Measurements from ENCODE around the gene PIEZO2.

PIEZO2 gene

GRCh38 chr18:10739152-10739551 lies 410.2 kb downstream of the PIEZO2 start:
- no peak overlapping the region for H3K27ac ChIP-seq (ENCODE audit: low read depth, low read length)
- no peaks in the 10 kb centered on the region for H3F3A ChIP-seq (ENCODE audit: control insufficient read depth, insufficient read depth)
- no peaks in the 10 kb centered on the region for H4K20me1 ChIP-seq (ENCODE audit: control insufficient read depth, insufficient read depth, low read depth, low read length)
- no peaks in the 10 kb centered on the region for H3K79me2 ChIP-seq (ENCODE audit: control insufficient read depth, low read length)
- no peaks in the 10 kb centered on the region for H3K36me3 ChIP-seq (ENCODE audit: control insufficient read depth, low read length)
- H3K4me2 ChIP-seq (ENCODE audit: low read length) = no peak overlapping the region
- no peak for TF ChIP-seq EZH2phosphoT487 (IDR thresholded peaks at IDR 0.05; ENCODE audit: borderline replicate concordance, low read length)
- TF ChIP-seq, protein P1, sequence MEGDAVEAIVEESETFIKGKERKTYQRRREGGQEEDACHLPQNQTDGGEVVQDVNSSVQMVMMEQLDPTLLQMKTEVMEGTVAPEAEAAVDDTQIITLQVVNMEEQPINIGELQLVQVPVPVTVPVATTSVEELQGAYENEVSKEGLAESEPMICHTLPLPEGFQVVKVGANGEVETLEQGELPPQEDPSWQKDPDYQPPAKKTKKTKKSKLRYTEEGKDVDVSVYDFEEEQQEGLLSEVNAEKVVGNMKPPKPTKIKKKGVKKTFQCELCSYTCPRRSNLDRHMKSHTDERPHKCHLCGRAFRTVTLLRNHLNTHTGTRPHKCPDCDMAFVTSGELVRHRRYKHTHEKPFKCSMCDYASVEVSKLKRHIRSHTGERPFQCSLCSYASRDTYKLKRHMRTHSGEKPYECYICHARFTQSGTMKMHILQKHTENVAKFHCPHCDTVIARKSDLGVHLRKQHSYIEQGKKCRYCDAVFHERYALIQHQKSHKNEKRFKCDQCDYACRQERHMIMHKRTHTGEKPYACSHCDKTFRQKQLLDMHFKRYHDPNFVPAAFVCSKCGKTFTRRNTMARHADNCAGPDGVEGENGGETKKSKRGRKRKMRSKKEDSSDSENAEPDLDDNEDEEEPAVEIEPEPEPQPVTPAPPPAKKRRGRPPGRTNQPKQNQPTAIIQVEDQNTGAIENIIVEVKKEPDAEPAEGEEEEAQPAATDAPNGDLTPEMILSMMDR (IDR thresholded peaks at IDR 0.05; ENCODE audit: low read depth, low read length, poor library complexity, severe bottlenecking) = no peak
- no peaks in the 10 kb centered on the region for H3K27me3 ChIP-seq (ENCODE audit: control insufficient read depth, low read length)
- H3K9me2 ChIP-seq (replicated peaks; ENCODE audit: control insufficient read depth, low read length) = no peaks in the 10 kb centered on the region
- H3K4me3 ChIP-seq (ENCODE audit: low read length) = no peak overlapping the region
- H3K9me3 ChIP-seq (ENCODE audit: control insufficient read depth, insufficient read depth, low read length) = no peaks in the 10 kb centered on the region
- H3K4me1 ChIP-seq (ENCODE audit: control insufficient read depth, low read length) = no peaks in the 10 kb centered on the region

- TF ChIP-seq, protein P1 (IDR thresholded peaks at IDR 0.05; ENCODE audit: low read depth, low read length, poor library complexity, severe bottlenecking) = no peak
- no peak for TF ChIP-seq EZH2phosphoT487 (IDR thresholded peaks at IDR 0.05; ENCODE audit: borderline replicate concordance, low read length)
- no peak overlapping the region for H3K4me2 ChIP-seq (ENCODE audit: low read length)
- no peaks in the 10 kb centered on the region for H3K27me3 ChIP-seq (ENCODE audit: control insufficient read depth, low read length)
Measured at GRCh38 chr18:10736984-10737383, 412.4 kb downstream of the PIEZO2 start.

GRCh38 chr18:10732990-10733389 lies 416.4 kb downstream of the PIEZO2 start:
- TF ChIP-seq, protein P1 (IDR thresholded peaks at IDR 0.05; ENCODE audit: low read depth, low read length, poor library complexity, severe bottlenecking) = no peak
- no peak for TF ChIP-seq EZH2phosphoT487 (IDR thresholded peaks at IDR 0.05; ENCODE audit: borderline replicate concordance, low read length)
- no peaks in the 10 kb centered on the region for H3K4me1 ChIP-seq (ENCODE audit: control insufficient read depth, low read length)
- no peak overlapping the region for H3K4me3 ChIP-seq (ENCODE audit: low read length)
- no peaks in the 10 kb centered on the region for H3K79me2 ChIP-seq (ENCODE audit: control insufficient read depth, low read length)
- H3F3A ChIP-seq (ENCODE audit: control insufficient read depth, insufficient read depth) = no peaks in the 10 kb centered on the region
- no peak overlapping the region for H3K4me2 ChIP-seq (ENCODE audit: low read length)
- H3K9me2 ChIP-seq (replicated peaks; ENCODE audit: control insufficient read depth, low read length) = no peaks in the 10 kb centered on the region
- H3K9me3 ChIP-seq (ENCODE audit: control insufficient read depth, insufficient read depth, low read length) = no peaks in the 10 kb centered on the region
- H4K20me1 ChIP-seq (ENCODE audit: control insufficient read depth, insufficient read depth, low read depth, low read length) = no peaks in the 10 kb centered on the region
- H3K36me3 ChIP-seq (ENCODE audit: control insufficient read depth, low read length) = no peaks in the 10 kb centered on the region
- no peaks in the 10 kb centered on the region for H3K27me3 ChIP-seq (ENCODE audit: control insufficient read depth, low read length)
- H3K27ac ChIP-seq (ENCODE audit: low read depth, low read length) = no peak overlapping the region

More at GRCh38 chr18:10736984-10737383, 412.4 kb downstream of the PIEZO2 start:
- Histone ChIP-seq H4K20me1 (ENCODE audit: control insufficient read depth, insufficient read depth, low read depth, low read length) (no peaks in the 10 kb centered on the region), H3K27ac (ENCODE audit: low read depth, low read length) (no peak overlapping the region), H3K36me3 (ENCODE audit: control insufficient read depth, low read length) (no peaks in the 10 kb centered on the region), H3K79me2 (ENCODE audit: control insufficient read depth, low read length) (no peaks in the 10 kb centered on the region), H3K9me2 (replicated peaks; ENCODE audit: control insufficient read depth, low read length) (no peaks in the 10 kb centered on the region), H3F3A (ENCODE audit: control insufficient read depth, insufficient read depth) (no peaks in the 10 kb centered on the region), H3K4me3 (ENCODE audit: low read length) (no peak overlapping the region), H3K9me3 (ENCODE audit: control insufficient read depth, insufficient read depth, low read length) (no peaks in the 10 kb centered on the region), H3K4me1 (ENCODE audit: control insufficient read depth, low read length) (no peaks in the 10 kb centered on the region)

Measured in DOHH2 (cell line).